Activated naive CD4-positive, alpha-beta T cell treated with anti-CD3 and anti-CD28 coated beads for 36 hours (primary cell): ENCODE measurements around the gene COL19A1. TPM values are rescaled to one million over a fixed set of nuclear protein-coding genes. Genes with fewer than 3 reads are reported as not detected.

Experiments
- CTCF ChIA-PET: fragments of 350-600 bp; sonication (Branson Sonifier 250); formaldehyde crosslinking; loops from one replicate; lab custom pipeline; 2021; ENCODE audit warnings: antibody characterized with exemption; lab: Charles Lee
- DNase-seq: peaks from one replicate; pipeline ENCODE4 v3.0.0-alpha.2; 2020
- H3K27ac Mint-ChIP-seq: one replicate; pipeline ENCODE4 v1.8.0; 2021; ENCODE audit warnings: mild to moderate bottlenecking, mixed read lengths
- H3K27me3 Mint-ChIP-seq: one replicate; pipeline ENCODE4 v1.8.0; 2021; ENCODE audit warnings: low read depth, mixed read lengths
- H3K36me3 Mint-ChIP-seq: one replicate; pipeline ENCODE4 v1.8.0; 2021; ENCODE audit warnings: low read depth, mixed read lengths
- H3K4me1 Mint-ChIP-seq: one replicate; pipeline ENCODE4 v1.8.0; 2021; ENCODE audit warnings: low read depth, mixed read lengths
- H3K4me3 Mint-ChIP-seq: one replicate; pipeline ENCODE4 v1.8.0; 2021; ENCODE audit warnings: mild to moderate bottlenecking, moderate library complexity, mixed read lengths
- H3K9me3 Mint-ChIP-seq: one replicate; pipeline ENCODE4 v1.8.0; 2021; ENCODE audit warnings: mixed read lengths
- intact Hi-C: fragments of 100-400 bp; cut with micrococcal nuclease; formaldehyde crosslinking; loops from one replicate; pipeline ENCODE4 v1.15.1; 2023
- total RNA-seq, 2 experiments: library from RNA; stranded (reverse); gene quantifications; one replicate each; pipeline ENCODE4 v1.2.3, GENCODE V29; 2021

COL19A1 gene
- total RNA-seq, 2 experiments from 2014 or later, result 0.26 TPM; not detected in 1

GRCh38 chr6:70175770-70176169 is 309.4 kb downstream of the COL19A1 start:
- Mint-ChIP-seq H3K27me3 (peaks cover 5% of the 10 kb centered on the region), H3K36me3 (no peaks in the 10 kb centered on the region), H3K27ac (no peak overlapping the region), H3K4me3 (no peak overlapping the region), H3K4me1 (no peaks in the 10 kb centered on the region), H3K9me3 (no peaks in the 10 kb centered on the region)
- no peak for DNase-seq
- intact Hi-C loops, result no loop called here
- CTCF ChIA-PET, result no interaction called here

- no peak overlapping the region for H3K27ac Mint-ChIP-seq
- CTCF ChIA-PET, result no interaction called here
- intact Hi-C loops, result no loop called here
- DNase-seq, result no peak
- H3K36me3 Mint-ChIP-seq, result no peaks in the 10 kb centered on the region
- H3K27me3 Mint-ChIP-seq, result peaks cover 5% of the 10 kb centered on the region
- H3K4me3 Mint-ChIP-seq, result no peak overlapping the region
- H3K4me1 Mint-ChIP-seq, result no peaks in the 10 kb centered on the region
- H3K9me3 Mint-ChIP-seq, result no peaks in the 10 kb centered on the region
These were observed 310.6 kb downstream of the COL19A1 start for GRCh38 chr6:70176842-70177550.

- CTCF ChIA-PET, result no interaction called here
- Mint-ChIP-seq H3K9me3 (no peaks in the 10 kb centered on the region), H3K27ac (no peak overlapping the region), H3K27me3 (peaks cover 3% of the 10 kb centered on the region), H3K4me3 (no peak overlapping the region), H3K4me1 (no peaks in the 10 kb centered on the region), H3K36me3 (no peaks in the 10 kb centered on the region)
- intact Hi-C loops, result no loop called here
- no peak for DNase-seq
These were observed 314.0 kb downstream of the COL19A1 start for GRCh38 chr6:70180183-70180900.

DNA sequence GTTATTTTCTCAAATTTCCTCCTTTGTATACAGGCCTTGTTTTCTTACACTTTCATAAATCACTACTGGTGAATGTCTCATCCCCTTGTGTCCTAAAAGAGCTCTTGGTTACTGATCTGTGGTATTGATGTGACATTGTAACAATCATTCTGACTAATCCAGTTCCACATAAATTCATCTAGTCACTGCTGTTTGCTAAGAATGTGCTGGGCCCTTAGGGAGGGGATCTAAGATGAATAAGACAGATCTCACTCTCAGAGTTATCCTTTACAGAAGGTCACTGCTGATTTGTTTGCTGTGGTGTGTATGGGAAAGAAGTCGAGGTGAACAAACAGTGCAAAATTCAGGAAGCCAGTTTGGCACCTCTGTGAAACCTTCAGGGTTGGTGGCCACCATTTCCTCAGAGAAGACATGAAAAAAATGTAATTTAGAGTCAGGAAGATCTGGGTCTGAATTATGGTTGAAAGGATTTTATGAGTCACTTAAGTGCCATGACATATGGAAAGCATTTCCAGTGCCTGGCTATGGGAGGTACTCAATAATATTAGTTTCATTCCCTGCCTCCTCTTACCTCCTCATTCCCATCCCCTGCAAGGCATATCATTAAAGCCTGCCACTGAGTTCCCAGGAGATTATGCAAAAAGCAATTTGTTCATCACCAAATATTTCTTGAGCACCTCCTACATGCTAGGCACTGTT is 314.7 kb downstream of the COL19A1 start:
- no peak for DNase-seq
- H3K36me3 Mint-ChIP-seq, result no peaks in the 10 kb centered on the region
- no peaks in the 10 kb centered on the region for H3K4me1 Mint-ChIP-seq
- CTCF ChIA-PET, result no interaction called here
- H3K4me3 Mint-ChIP-seq, result no peak overlapping the region
- H3K9me3 Mint-ChIP-seq, result no peaks in the 10 kb centered on the region
- peaks cover 3% of the 10 kb centered on the region for H3K27me3 Mint-ChIP-seq
- no peak overlapping the region for H3K27ac Mint-ChIP-seq
- intact Hi-C loops, result no loop called here

DNA sequence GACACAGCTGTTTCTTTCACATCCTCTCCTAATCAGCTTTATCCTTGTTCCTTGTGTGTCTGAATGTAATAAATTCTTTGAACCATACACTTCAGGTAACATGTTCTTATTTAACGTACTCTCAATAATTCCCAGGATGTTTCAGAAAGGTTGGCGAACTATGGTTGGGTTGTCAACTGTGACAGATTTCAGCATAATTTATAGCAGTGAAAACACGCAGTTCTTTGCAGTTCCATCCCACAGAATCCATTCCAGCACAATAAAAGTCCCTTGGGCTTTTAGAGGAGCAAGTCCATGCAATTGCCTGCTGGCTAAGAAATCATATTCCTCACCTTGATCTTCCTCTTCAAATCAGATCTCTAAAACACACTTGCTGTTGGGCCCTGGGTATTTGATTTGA is 317.2 kb downstream of the COL19A1 start:
- intact Hi-C loops, result no loop called here
- H3K4me1 Mint-ChIP-seq, result no peaks in the 10 kb centered on the region
- H3K4me3 Mint-ChIP-seq, result no peak overlapping the region
- no peak for DNase-seq
- no peaks in the 10 kb centered on the region for H3K36me3 Mint-ChIP-seq
- H3K27ac Mint-ChIP-seq, result no peak overlapping the region
- peaks cover 3% of the 10 kb centered on the region for H3K27me3 Mint-ChIP-seq
- CTCF ChIA-PET, result no interaction called here
- no peaks in the 10 kb centered on the region for H3K9me3 Mint-ChIP-seq

GRCh38 chr6:70184723-70185122 is 318.4 kb downstream of the COL19A1 start:
- Mint-ChIP-seq H3K4me3 (no peak overlapping the region), H3K4me1 (no peaks in the 10 kb centered on the region), H3K36me3 (no peaks in the 10 kb centered on the region), H3K27me3 (no peaks in the 10 kb centered on the region), H3K27ac (no peak overlapping the region), H3K9me3 (no peaks in the 10 kb centered on the region)
- CTCF ChIA-PET, result no interaction called here
- intact Hi-C loops, result no loop called here
- DNase-seq, result no peak

- H3K36me3 Mint-ChIP-seq, result no peaks in the 10 kb centered on the region
- no peaks in the 10 kb centered on the region for H3K4me1 Mint-ChIP-seq
- H3K27ac Mint-ChIP-seq, result no peak overlapping the region
- intact Hi-C loops, result no loop called here
- no peak overlapping the region for H3K4me3 Mint-ChIP-seq
- H3K27me3 Mint-ChIP-seq, result no peaks in the 10 kb centered on the region
- CTCF ChIA-PET, result no interaction called here
- H3K9me3 Mint-ChIP-seq, result no peaks in the 10 kb centered on the region
- no peak for DNase-seq
These were observed 320.1 kb downstream of the COL19A1 start for GRCh38 chr6:70186461-70186860.

GRCh38 chr6:70188202-70188601 is 321.8 kb downstream of the COL19A1 start:
- no peaks in the 10 kb centered on the region for H3K9me3 Mint-ChIP-seq
- no peaks in the 10 kb centered on the region for H3K4me1 Mint-ChIP-seq
- intact Hi-C loops, result no loop called here
- H3K4me3 Mint-ChIP-seq, result no peak overlapping the region
- peaks cover 6% of the 10 kb centered on the region for H3K27me3 Mint-ChIP-seq
- H3K36me3 Mint-ChIP-seq, result no peaks in the 10 kb centered on the region
- H3K27ac Mint-ChIP-seq, result no peak overlapping the region
- CTCF ChIA-PET, result no interaction called here
- DNase-seq, result no peak

GRCh38 chr6:70194421-70194820 is 328.1 kb downstream of the COL19A1 start:
- no peak overlapping the region for H3K4me3 Mint-ChIP-seq
- no peaks in the 10 kb centered on the region for H3K4me1 Mint-ChIP-seq
- intact Hi-C loops, result no loop called here
- peaks cover 17% of the 10 kb centered on the region for H3K27me3 Mint-ChIP-seq
- H3K36me3 Mint-ChIP-seq, result no peaks in the 10 kb centered on the region
- H3K27ac Mint-ChIP-seq, result no peak overlapping the region
- CTCF ChIA-PET, result no interaction called here
- no peak for DNase-seq
- no peaks in the 10 kb centered on the region for H3K9me3 Mint-ChIP-seq

- no peak overlapping the region for H3K4me3 Mint-ChIP-seq
- no peaks in the 10 kb centered on the region for H3K9me3 Mint-ChIP-seq
- H3K36me3 Mint-ChIP-seq, result no peaks in the 10 kb centered on the region
- CTCF ChIA-PET, result no interaction called here
- H3K27me3 Mint-ChIP-seq, result peaks cover 17% of the 10 kb centered on the region
- intact Hi-C loops, result no loop called here
- H3K4me1 Mint-ChIP-seq, result no peaks in the 10 kb centered on the region
- H3K27ac Mint-ChIP-seq, result no peak overlapping the region
- DNase-seq, result no peak
These were observed 330.2 kb downstream of the COL19A1 start for GRCh38 chr6:70196531-70196930.

GRCh38 chr6:70198785-70199184 is 332.4 kb downstream of the COL19A1 start:
- no peak for DNase-seq
- Mint-ChIP-seq H3K4me3 (no peak overlapping the region), H3K4me1 (no peaks in the 10 kb centered on the region), H3K27ac (no peak overlapping the region), H3K9me3 (no peaks in the 10 kb centered on the region), H3K36me3 (no peaks in the 10 kb centered on the region), H3K27me3 (peaks cover 8% of the 10 kb centered on the region)
- CTCF ChIA-PET, result no interaction called here
- intact Hi-C loops, result no loop called here

GRCh38 chr6:70208235-70208790 is 342.0 kb downstream of the COL19A1 start:
- Mint-ChIP-seq H3K36me3 (no peaks in the 10 kb centered on the region), H3K27ac (no peak overlapping the region), H3K27me3 (peaks cover 5% of the 10 kb centered on the region), H3K4me1 (no peaks in the 10 kb centered on the region), H3K9me3 (no peaks in the 10 kb centered on the region), H3K4me3 (no peak overlapping the region)
- intact Hi-C loops, result no loop called here
- DNase-seq, result no peak
- CTCF ChIA-PET, result interaction anchor here (0.6 to 1.8 kb wide), 3 partner anchors 13 to 811 kb away, joined by 3 to 13 read pairs (median 4); no protein-coding TSS in a partner anchor
